Measurements from ENCODE around the gene LVRN.

Gene LVRN

GRCh38 chr5:116032094-116032517 is 69.8 kb downstream of the LVRN start, which contains the start of gene ARL14EPL:
TSS of gene ARL14EPL (plus strand) at chr5:116032472. CDS start at chr5:116051466, 18,994 bp downstream.
- DNase-seq = peak; percentile 11

GRCh38 chr5:116032991-116033390 is 70.7 kb downstream of the LVRN start:
- DNase-seq = no peak

GRCh38 chr5:116035123-116035522 is 72.8 kb downstream of the LVRN start:
- DNase-seq = no peak

GRCh38 chr5:116037236-116037822 is 75.1 kb downstream of the LVRN start:
- DNase-seq = no peak

- peak; percentile 2 for DNase-seq
These were observed 76.5 kb downstream of the LVRN start for GRCh38 chr5:116038817-116039216.

GRCh38 chr5:116042375-116042774 is 80.1 kb downstream of the LVRN start:
- no peak for DNase-seq

GRCh38 chr5:116044073-116044472 is 81.8 kb downstream of the LVRN start:
- DNase-seq = no peak

- DNase-seq = no peak
These were observed 83.5 kb downstream of the LVRN start for GRCh38 chr5:116045821-116046220.

GRCh38 chr5:116046261-116046660 is 84.0 kb downstream of the LVRN start:
- DNase-seq = no peak

- no peak for DNase-seq
These were observed 84.5 kb downstream of the LVRN start for GRCh38 chr5:116046823-116047222.

GRCh38 chr5:116058346-116058936 is 96.2 kb downstream of the LVRN start:
- no peak for DNase-seq

- DNase-seq = no peak
These were observed 100.1 kb downstream of the LVRN start for GRCh38 chr5:116062352-116062751.

- no peak for DNase-seq
These were observed 101.7 kb downstream of the LVRN start for GRCh38 chr5:116063950-116064349.

GRCh38 chr5:116068028-116068632 is 105.9 kb downstream of the LVRN start:
- peak; percentile 52 for DNase-seq

- no peak for DNase-seq
These were observed 108.9 kb downstream of the LVRN start for GRCh38 chr5:116071211-116071610.

GRCh38 chr5:116075191-116075831 is 113.0 kb downstream of the LVRN start:
- no peak for DNase-seq

- DNase-seq = no peak
These were observed 114.2 kb downstream of the LVRN start for GRCh38 chr5:116076496-116076895.
